GM21423 (cell line): Measurements from ENCODE around the gene THRSP.
"Not testable (repeated sequence)": the region's sequence is repeated elsewhere in the genome, so short reads cannot be mapped to it uniquely, and the experiment has no call there.

Experiments used
- ATAC-seq: cut with Tn5 transposase; IDR thresholded peaks from one replicate; pipeline ENCODE4 v1.9.1; 2021; ENCODE audit warnings: mild to moderate bottlenecking, moderate library complexity; ENCODE audit not compliant: unreplicated experiment

THRSP gene

GRCh38 chr11:78085972-78086371, 22.3 kb downstream of the THRSP start:
- no peak for ATAC-seq

DNA sequence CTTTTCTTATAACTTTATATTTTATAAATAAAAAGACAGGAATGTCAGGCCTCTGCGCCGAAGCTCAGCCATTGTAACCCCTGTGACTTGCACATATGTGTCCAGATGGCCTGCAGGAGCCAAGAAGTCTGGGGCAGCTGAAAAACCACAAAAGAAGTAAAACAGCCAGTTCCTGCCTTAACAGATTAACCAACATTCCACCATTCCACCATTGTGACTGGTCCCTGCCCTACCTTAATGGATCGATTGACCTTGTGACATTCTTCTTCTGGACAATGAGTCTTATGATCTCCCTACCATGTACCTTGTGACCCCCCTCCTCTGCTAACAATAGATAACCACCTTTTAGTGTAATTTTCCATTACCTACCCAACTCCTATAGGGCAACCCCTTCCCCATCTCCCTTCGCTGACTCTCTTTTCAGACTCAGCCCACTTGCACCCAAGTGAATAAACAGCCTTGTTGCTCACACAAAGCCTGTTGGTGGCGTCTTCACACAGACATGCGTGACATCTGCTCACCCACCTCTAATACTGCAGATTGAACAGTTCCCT, 22.9 kb downstream of the THRSP start:
- ATAC-seq = not testable (repeated sequence)

- ATAC-seq = no peak
Measured at GRCh38 chr11:78094250-78094649, 30.6 kb downstream of the THRSP start.

DNA sequence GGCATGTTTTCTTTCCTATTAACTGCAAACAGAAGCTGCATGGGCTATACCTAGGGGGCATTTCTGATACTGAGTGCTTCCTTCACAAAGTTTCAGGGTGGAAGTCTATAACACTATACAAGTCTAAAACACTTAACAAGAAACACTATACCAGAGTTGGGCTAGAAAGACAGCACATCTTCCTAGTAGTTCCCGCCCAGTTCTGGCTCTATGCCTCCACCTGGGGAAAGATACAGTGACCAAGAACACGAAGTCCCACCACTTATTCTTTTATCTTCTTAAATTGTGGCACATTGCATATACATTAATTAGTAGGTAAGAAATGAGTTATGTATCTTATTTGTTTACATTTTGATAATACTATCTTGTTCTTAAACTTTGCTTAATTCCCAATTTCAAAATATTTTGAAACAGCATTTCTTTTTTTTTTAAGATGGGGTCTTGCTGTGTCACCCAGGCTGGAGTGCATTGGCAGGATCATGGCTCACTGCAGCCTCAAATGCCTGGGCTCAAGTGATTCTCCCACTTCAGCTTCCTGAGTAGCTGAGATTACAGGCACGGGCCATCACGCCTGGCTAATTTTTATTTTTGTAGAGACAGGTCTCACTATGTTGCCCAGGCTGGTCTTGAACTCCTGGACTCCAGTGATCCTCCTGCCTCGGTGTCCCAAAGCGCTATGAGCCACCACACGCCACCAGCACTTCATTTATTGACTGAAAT, 34.2 kb downstream of the THRSP start:
- ATAC-seq = no peak

DNA sequence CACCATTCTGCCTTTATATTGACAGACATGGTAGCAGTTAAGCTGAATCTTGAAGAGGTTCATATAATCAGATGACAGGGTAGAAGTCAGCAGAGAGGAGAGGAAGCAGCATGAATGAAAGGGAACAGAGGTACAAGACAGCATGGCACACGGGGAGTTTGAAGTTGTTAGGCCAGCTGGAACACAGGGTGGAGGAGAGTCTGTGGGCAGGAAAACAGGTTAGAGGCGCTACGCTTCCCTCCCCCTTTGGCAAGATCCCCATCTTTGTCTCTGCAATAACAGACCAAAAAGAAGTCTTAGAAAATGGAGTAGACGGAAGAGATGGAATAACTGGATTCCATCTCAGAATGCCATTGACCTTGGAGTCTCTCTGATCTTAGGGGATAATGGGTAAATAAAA, 36.0 kb downstream of the THRSP start:
- no peak for ATAC-seq

DNA sequence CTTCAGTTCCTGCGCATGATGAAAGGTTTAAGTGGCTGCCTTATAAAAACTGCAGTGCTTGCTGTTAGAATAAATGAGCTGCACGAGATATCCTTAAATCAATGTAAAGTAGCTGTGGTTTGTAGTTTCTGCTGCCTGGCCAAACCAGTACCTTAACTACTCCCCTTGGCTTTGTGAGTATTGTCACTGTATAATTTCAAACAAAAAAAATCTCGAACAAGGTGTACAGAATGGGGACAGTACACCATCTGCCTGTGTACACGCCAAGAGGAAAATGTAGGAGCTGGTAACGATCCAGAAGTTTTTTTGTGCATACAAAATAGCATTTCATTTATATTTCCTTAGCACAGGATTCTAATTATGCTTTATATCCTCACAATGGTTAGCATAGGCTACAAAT, 36.6 kb downstream of the THRSP start:
- ATAC-seq = no peak

GRCh38 chr11:78100676-78101472, 37.2 kb downstream of the THRSP start:
- no peak for ATAC-seq

DNA sequence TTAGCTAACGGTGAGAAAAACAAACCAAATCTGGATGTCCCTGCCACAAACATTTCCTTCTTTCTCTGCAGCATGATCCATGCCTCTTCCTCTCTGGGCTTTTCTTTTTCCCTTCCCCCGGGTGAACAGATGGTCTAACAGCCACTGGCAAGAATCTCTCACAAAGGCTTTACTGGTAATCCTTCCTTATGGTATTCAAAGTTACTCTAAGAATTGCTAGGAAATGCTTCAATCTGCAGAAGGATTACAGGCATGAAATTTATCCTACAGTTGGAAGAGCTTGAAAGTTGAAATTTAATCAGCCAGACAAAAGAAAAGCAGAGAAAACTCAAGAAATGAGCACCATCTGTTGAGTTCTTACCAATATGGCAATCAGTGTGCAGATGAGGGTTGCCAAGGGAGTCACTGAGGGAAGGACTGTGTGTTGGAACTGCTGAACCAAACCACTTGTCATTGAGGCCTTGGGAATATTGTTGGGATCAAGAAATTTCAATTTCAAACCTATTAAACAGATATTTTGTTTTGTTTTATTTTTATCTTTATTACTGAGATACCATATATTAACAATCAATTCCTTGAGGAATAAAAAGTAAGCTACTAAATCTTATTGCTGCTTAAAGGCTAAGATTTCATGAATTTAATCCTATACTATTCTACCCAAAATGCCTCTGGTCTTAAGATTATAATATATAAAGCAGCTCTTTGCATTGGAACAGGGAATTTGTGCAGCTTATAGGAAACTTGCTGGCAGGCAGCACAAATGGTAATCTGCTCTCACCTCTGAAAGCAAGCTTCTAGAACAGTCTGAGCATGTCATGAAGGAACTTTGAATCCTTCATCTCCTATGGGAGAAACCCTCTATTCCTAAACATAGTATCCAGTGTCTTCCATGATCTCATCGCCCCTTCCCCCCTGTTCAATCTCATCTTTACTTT, 45.7 kb downstream of the THRSP start:
- ATAC-seq = no peak

DNA sequence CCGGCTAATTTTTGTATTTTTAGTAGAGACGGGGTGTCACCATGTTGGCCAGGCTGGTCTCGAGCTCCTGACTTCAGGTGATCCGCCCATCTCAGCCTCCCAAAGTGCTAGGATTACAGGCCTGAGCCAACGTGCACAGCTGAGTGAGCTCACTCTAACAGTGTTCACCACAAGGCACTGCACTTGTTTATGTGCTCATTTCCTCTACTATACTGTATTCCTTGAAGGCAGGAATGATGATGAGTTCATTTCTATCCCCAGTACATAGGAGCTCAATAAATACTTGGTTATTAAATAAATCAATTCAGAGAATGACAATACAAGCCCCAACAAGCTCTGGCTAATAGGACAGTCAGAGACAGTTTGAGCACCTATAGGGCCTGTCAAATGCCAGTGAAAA, 46.7 kb downstream of the THRSP start:
- ATAC-seq = no peak

DNA sequence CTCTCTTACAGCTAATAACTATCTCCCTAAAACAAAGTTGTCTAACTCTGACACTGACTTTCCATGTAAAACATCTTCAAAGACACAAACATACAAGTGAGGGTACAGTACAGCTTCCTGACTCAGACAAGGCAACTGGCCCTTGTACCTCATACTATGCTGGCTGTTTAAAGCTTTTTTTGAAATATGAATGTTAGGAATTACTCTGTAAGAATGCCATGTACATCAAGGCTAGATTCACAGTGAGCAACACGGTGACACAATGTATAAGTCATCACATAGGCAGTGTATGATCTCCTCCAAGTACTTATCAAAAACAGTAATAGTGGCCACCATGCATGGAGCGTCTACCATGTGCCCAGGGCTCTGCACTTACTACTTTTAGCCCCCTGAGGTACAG, 47.2 kb downstream of the THRSP start:
- no peak for ATAC-seq

DNA sequence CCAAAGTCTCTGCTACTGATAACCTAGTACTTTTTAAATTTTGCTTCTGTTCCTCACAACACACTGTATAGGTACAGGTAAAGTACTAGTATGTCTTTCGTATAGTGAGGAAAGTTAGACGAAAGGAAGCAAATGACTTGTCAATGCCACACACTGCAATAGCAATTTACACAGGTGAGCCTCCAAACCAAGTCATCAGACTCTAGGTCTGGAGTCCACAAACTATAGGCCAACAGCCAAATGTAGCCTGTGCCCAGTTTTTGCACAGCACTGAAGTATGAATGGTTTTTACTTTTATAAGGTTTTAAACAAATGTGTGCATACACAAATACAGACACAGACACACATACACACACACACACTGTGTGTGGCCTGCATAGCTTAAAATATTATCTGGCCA, 47.6 kb downstream of the THRSP start:
- ATAC-seq = no peak

- no peak for ATAC-seq
Measured at GRCh38 chr11:78112582-78113275, 49.1 kb downstream of the THRSP start.
